GM18517 (cell line): Measurements from ENCODE around the gene SERPINE2.

ENCODE experiments used
- ATAC-seq: cut with Tn5 transposase; IDR thresholded peaks from one replicate; pipeline ENCODE4 v1.9.1; 2021; ENCODE audit warnings: mild to moderate bottlenecking, moderate library complexity; ENCODE audit not compliant: unreplicated experiment

SERPINE2 gene

DNA sequence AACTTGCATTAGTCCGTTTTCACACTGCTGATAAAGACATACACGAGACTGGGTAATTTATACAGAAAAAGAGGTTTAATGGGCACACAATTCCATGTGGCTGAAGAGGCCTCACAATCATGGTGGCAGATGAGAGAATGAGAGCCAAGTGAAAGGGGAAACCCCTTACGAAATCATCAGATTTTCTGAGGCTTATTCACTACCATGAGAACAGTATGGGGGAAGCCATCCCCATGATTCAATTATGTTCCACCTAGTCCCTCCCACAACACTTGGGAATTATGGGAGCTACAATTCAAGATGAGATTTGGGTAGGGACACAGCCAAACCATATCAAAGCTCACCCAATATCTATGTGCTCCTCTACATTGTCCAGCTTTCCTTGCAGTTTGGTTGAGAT lies 16.0 kb upstream of the SERPINE2 start:
- ATAC-seq, result no peak

DNA sequence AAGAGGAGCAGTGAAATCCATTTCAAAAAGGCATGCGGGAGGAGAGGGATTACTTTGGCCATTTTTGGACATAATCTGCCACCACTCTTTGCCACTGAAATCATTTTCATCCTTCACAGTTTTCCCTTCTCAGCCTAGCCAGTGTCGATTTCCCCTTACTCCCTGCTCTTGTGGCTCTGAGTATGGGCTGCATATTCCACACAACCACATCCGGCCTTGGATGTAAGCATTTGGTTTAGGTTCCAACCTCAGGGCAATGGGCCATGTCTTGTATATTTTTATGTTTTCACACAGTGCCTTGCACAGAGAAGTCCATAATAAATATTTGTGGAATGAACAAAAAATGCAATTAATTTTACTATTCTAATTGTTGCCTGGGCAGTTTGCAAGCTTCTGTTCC lies 7.7 kb upstream of the SERPINE2 start:
- no peak for ATAC-seq

DNA sequence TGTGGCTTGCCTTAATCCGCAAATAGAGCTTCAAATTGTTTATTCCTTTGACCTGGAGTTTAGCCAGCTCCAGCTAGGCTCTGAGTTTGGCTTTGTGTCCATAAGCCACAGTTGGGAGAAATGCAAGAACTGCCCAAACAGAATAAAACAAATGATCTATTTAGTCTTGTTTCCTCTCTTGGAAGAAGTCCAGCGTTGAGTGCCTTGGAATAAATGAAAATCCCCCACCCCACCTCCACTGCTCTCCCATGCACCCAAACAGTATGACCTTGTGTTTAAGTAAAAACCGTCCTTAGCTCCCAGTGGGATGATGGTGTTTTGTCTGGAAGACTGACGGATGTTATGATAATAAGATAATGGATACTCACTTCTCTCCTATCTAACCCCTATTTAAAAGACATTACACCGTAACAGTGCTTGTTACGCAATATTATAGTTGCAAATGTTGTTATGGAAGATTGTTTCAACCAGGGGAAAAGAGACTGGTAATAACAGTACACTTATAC lies 3.2 kb upstream of the SERPINE2 start:
- no peak for ATAC-seq

DNA sequence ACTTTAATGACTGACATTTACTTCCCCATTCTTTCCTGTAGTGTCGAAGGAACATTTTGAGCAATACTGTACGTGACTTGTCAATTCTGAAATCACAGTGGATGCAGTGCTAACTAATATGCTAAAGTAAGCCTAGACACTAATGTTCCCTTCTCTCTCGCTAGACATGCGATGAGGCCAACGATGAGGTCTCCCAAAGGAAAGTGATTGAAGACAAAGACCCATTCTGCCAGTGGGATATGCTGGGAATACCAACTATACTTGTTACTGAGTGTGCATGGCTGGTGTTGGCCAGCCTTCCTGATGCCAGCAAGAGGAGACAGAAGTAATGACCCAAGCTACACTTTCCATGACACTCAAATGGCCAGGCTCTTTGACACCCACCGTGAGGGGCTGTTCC lies 2.5 kb upstream of the SERPINE2 start:
- no peak for ATAC-seq

DNA sequence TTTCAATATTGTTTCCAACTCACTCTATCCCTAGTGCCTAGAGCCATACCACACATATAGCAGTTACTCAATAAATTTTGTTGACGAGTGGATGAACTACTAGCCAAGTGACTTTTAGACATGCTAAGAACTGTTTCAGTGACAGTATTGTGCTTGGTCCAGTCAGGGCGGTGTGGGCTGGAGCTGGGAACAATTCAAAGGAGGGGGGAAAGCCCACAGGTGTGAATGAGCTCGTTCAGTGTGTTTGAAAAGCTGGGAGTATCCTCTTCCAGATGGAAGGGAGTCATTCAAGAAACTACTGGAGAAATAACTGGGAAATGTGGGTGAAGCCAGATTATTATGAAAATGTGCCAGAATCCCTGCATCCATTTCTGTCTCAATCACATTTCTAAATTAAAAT lies 1.7 kb upstream of the SERPINE2 start:
- ATAC-seq, result no peak

DNA sequence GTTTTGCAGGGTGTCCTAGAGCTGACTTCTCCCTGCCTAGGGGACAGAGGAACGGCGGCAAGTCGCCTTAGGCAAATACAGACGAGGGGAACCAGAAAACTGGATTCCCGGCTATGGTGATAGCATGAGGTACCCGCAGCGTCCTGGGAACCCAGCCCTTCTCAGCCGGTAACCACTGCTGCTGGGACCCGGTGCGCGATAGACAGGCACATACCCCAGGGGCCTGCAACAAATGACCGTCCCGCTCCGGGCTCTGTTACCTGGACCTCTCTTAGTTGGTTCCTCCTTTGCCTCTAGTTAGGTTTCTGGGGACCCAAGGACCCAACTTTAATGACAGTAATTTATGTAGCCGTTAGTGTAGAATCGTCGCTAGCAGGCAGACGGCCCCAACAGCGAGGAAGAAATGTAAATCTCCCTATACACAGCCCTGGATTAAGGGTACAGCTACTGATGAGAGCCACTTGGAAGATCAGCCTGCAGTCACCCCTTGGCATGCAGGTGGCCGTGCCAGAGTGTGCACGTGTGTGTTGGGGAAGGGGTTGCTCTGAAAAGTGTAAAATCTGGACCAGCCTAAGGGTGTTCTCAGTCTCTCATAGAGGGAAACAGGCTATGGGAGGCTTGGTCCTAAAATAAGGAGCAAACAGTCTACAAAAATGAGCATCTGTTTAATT lies 819 bp upstream of the SERPINE2 start:
- peak; percentile 8 for ATAC-seq

DNA sequence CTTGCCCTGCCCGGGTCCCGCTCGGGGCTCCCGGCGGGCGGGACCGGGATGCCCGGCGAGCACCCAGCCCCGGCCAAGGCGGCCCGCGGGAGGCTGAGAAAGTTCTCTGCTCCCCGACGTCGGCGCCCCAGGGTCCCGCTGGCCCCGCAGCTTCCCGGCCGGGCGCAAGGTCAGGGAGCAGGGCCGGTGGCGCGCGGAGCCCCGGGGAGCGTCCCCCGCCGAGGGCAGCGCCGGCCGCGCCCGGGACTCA lies 331 bp downstream of the SERPINE2 start:
- ATAC-seq, result peak; percentile 35

DNA sequence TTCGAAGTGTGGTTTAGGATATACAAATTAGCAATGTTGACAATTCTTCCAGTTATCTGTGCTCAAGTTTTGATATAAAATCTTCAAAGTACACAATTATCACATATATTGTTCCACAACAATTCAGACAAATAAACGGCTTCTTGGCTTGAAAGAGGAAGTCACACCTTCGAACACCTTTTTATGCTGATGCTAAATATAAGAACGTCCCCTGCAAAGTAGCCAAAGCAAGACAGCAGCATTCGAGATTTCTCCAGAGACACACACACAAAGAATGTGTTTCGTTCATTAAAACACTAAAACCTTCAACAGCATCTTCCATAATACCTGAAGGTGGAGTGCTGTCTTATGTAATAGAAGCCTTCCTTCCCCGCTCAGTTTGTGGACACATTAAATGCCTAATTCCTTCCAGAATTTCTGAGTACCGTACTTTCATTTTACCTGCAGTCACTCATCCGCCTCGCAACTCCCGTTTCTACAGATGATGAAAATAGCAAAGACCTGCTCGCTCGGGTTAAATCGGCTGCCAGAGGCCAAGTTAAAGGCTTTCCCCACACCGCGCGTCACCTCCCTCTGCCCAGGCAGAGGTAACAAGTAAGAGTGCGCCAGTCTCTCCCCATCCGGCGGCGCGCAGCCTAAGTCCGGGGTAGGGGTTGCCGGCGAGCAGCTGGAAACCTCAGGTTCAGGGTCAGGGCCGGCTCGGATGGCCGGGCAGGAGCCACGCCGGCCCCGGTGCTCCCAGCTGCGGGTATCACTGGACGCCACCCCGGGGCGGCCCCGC lies 847 bp downstream of the SERPINE2 start:
- peak; percentile 55 for ATAC-seq

DNA sequence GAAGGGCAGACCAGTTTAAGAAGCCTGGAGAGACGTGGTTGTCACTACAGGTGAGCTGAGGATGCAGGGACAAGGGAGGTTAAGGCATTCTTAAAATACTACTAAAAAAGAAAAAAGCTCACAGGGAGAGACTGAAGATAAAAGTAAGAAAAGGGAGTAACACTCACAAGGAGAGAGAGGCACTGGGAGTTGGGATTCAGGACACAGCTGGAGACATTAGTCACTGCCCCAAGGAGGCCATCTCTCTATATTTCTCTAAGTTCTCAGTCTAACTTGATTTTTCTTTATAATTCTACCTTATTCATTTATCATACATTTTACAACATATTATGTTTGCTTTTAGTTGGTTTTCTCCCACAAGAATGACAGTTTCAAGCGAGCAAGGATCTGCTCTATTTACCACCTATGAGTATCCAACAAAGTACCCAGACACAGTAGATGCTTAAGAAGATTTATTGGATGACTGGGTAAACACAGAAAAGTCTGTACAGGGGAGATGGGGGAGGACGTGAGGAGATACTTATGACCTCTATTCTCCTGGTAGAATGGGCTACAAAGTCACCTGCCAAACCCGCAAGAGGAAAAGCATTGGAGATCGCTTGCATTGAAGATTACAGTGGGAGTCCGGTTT lies 2.2 kb downstream of the SERPINE2 start:
- no peak for ATAC-seq

DNA sequence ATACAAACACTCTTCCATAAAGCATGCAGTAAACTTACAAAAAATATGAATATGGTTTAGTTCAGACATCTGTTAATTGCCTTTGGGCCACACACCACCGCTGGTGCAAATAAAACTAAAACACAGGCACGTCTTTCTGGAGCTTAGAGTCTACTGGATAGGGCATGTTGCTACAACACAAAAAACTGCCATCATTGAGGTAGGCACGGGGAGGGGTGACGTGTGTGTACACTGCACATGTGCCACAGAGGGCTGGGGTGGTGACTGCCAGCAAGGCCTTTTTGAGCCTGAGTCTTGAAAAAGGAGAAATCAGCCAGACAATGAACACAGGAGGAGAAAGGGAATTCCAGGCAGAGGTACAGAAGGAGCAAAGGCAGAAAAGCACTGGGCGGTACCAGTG lies 5.1 kb downstream of the SERPINE2 start:
- no peak for ATAC-seq

DNA sequence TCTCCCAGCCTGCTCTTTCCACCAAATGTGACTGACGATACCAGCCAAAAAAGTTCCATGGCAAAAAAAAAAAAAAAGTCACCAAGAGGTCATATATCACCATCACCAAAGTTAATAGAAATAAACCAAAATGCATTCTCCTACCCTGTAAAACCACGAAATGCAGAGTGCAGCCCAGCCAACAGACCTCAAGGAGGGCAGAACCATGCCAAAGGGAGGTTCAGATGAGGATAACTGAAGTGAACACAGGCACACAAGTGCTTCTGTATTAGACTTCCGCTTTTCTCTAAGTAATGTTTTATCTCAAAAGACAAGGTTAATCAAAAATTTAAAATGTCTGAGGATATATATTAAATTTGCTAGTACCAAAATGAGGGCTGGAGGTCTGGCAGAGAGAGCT lies 5.5 kb downstream of the SERPINE2 start:
- ATAC-seq, result no peak

DNA sequence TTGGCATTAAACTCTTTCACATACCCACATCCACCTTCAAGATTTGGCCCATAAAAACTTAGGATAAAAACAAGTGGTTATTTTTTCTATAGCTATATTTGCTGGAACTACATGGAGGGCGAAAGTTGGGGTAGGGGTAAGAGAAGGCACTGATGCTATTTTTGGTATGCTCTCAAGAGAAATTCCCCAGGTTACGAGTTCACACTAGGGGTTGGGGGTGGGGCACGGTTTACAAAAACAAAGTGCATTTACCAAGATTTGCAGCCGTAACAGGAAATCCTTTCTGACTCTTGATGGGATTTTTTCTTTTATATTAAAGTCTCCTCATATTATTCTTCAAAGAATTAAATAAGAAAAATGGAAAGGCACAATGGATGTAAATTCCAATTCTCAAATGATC lies 6.8 kb downstream of the SERPINE2 start:
- no peak for ATAC-seq

DNA sequence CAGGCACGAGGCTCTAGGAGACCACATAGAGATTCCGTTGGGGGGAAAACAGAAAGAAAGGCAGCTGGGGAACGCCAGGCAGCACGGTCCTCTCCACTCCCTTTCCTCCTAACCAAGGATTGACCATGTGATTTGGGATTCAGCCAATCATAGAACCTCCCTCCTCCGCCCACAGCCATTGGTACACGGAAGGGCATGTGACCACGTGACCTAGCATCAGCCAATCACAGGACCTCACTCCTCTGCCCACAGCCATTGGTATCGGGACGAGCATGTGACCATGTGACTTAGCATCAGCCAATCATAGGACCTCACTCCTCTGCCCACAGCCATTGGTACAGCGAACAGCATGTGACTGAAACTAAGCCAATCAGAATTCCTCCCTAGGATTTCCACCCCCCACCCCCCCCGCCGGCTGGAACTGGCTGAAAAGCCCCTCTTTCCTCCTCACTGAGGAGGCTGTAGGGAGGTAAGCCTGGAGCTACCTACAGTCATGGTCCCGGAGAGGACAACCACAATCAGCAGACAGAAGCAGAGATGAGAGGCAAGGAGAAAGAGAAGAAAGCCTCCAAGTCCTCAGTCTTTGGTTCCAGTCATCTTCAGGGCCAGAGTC lies 7.6 kb downstream of the SERPINE2 start:
- no peak for ATAC-seq

DNA sequence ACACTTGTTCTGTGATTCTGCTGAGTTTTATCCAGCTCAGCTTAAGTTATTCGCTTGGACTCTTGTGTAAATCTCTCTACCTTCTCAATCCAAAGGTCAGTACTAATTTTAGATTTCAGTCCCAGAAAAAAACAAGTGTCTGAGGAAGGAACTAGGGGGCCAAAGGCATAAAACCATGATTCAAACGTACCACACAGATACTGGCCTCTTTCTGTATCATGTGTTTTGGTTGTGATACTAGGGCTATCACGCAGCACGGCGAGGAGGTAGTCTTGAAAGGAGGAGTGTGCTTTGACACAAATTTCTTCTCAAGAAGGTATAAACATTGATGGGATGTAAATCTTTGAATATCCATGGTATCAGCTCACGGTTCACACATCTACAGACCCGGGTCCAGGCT lies 8.3 kb downstream of the SERPINE2 start:
- ATAC-seq, result no peak

DNA sequence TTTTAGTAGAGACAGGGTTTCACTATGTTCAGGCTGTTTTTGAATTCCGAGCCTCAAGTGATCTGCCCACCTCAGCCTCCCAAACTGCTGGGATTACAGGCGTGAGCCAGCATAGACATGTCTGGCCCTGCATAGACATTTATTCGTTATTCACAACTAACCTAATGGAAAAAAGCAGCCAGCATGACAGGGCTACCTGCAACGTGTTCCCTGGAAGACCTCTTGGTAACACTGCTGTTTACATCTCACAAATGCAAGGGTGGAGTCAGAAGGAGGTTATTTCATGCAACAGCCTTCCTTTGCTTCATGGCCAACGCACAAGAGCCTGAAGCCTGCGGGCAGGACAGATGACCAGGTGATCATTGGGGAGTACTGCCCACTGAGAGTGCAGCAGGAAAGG lies 9.2 kb downstream of the SERPINE2 start:
- ATAC-seq, result no peak

DNA sequence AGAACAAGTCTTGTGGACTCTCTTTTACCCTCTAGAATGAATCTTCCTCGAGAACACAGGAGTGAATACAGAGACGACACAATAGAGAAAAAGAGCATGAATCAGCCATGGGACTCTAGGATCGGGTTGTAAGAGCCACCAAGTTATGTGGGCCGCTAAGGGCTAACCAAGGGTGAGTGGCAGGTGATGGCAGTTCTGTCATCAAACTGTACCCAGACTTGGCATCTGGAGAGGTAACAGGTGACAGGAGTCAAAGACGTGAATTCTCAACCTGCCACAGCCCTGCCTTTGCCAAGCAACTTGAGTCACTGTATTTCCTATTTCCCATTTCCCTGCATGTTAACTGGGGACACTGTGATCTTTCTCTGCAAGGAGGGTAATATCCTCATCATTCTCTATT lies 11.2 kb downstream of the SERPINE2 start:
- no peak for ATAC-seq

DNA sequence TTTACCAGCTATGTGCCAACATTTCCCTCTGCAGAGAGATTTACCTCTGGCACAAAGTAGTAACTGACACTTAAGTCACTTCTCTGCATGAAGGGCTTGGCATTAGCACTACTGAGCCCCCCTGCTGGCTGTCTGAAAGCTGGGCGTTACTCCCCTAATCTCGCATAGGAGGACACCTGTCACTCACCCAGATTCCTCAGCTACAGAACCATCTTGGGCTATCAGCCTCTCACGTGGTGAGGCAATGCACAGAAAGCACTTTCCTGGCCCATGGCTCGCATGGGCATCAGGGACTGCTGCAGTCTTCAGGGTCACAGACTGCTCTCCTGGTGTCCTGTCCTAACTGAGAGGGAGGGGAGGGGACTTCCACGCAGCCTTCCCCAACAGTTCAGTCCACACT lies 12.0 kb downstream of the SERPINE2 start:
- no peak for ATAC-seq

DNA sequence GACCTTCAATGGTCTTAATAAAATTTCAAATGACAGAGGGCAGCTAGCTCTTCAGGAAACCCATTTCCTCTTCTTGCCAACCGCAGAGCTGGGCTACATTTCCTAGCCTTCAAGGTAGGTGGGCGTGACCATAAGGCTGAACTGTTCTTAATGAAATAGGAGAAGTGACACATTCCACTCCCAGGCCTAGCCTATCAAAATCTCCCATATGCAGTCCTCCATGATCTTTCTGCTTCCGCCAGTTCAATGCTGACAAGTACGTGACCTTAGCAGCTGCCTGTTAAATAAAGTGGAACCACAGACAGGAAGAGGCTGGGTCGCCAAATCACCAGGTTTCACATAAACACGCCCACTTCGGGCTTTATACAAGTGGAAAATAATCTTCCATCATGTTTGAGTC lies 13.2 kb downstream of the SERPINE2 start:
- ATAC-seq, result peak; percentile 92

DNA sequence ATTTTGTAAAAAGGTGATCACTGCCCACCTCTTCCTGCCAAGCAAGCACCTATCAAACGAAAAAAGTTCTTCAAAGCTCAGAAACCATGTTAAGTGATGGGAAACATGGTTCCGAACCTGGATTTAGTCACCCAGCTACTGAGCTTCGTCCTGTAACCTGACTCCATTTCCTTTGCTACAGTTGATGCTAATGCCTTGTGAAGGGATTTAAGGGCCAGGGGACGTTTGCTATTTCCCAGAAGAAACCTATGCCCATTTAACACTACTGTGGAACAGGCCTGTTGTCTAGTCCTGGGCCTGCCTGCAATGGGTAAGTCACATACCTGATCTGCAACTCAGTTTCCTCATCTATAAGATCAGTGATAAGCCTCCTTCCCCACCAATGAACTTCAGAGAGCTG lies 14.8 kb downstream of the SERPINE2 start:
- no peak for ATAC-seq

DNA sequence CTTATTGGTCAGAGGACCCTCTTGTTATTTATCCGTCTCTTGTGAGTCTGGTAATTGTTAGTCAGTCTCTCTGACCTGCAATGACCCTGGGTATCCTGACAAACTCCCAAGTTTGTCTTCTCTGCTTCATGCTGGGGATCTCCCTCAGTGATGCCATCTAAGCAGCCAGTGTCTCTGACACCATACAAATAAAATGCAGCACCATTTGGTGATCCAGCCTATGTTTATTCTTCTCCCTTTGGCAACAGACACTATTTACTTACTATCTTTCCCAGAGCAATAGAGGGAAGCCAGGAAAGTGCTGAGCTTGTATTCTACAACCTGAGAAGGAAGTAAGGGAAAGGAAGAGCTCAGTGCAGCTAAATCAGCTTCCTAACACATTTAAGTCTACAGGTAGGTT lies 15.9 kb downstream of the SERPINE2 start:
- no peak for ATAC-seq

DNA sequence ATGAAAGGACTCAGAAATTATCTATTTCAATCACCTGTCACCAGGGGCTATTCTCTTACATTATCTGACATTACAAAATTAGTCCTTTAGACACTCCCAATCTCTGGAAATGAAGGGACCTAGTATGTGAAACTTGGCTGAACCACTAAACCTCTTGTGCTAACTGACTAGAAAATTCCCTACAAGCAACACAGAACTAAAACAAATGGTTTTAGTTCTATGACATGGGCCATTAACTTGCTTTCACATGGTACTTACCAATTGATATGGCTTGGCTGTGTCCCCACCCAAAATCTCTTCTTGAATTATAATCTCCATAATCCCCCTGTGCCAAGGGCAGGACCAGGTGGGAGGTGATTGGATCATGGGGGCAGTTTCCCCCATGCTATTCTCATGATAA lies 16.6 kb downstream of the SERPINE2 start:
- no peak for ATAC-seq

DNA sequence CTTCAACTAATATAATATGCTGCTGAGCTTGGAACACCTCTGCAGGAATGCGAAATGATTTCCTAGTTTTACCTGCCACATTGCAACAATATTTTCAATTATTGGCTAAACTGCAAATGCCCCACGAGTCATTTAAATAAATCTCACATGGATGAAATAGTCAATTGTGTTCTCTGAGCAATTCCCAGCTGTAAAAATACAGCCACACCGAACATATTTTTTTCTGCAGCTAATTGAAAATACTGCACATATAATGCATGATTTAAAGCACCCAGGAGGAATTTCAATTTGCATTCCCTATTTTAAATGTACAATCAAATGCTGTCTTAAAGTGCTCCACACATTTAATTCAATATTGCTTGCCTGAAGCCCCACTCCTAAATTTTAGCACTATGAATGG lies 18.6 kb downstream of the SERPINE2 start:
- ATAC-seq, result no peak
